GM12878 (cell line): Measurements from ENCODE around the gene HERC5. TPM values are rescaled to one million over a fixed set of nuclear protein-coding genes. Genes with fewer than 3 reads are reported as not detected.

Experiments
- ATAC-seq: fragments of 200-7000 bp; cut with Tn5 transposase; 3 replicates; pipeline ENCODE4 v1.9.1; 2020; ENCODE audit warnings: mild to moderate bottlenecking, moderate library complexity
- BruUV-seq: library from RNA; stranded (reverse); fragments of 400-500 nt; replicated peaks from 2 replicates; lab custom pipeline; 2021; lab: Mats Ljungman, UMichigan
- CTCF ChIA-PET: fragments of 300-600 bp; sonication (Branson Sonifier 250); formaldehyde crosslinking; extraction: SDS; loops from one replicate; lab custom pipeline; 2021; ENCODE audit warnings: inconsistent platforms; lab: Yijun Ruan, JAX
- POLR2A ChIA-PET: fragments of 350-600 bp; formaldehyde crosslinking; extraction: SDS; loops from one replicate; lab custom pipeline; 2021; ENCODE audit warnings: inconsistent platforms; lab: Charles Lee
- RAD21 ChIA-PET: fragments of 300-600 bp; sonication (Branson Sonifier 250); formaldehyde crosslinking; loops from one replicate; lab custom pipeline; 2023; ENCODE audit warnings: antibody characterized with exemption; ENCODE audit not compliant: unreplicated experiment; lab: Charles Lee
- SMC1A ChIA-PET: fragments of 300-600 bp; sonication (Branson Sonifier 250); formaldehyde crosslinking; loops from one replicate; lab custom pipeline; 2023; ENCODE audit not compliant: unreplicated experiment, uncharacterized antibody; lab: Charles Lee
- DNase-seq: peaks from one replicate; pipeline ENCODE4 v3.0.0-alpha.2; 2011; ENCODE audit warnings: low read depth, low spot score
- FAIRE-seq: peaks from 3 replicates; lab custom pipeline; 2011; peaks lifted over from hg19 to GRCh38; lab: Jason Lieb, UNC
- H2AFZ ChIP-seq: 2 replicates; pipeline ENCODE4 v1.6.0; 2011; ENCODE audit warnings: low read depth, low read length, control low read depth; ENCODE audit not compliant: control insufficient read depth
- H3K27ac ChIP-seq: 2 replicates; pipeline ENCODE4 v1.5.1; 2011; ENCODE audit warnings: control low read depth; ENCODE audit not compliant: control insufficient read depth, insufficient read depth
- H3K27me3 ChIP-seq, 2 experiments: replicated peaks in 1 of 2; 2 replicates each; pipeline versions ENCODE4 v1.6.0 to v1.6.1; 2011; ENCODE audit warnings: low read length in 1 of 2; ENCODE audit not compliant: control insufficient read depth in 2 of 2, insufficient read depth in 2 of 2
- H3K36me3 ChIP-seq, 2 experiments: 2 replicates each; pipeline ENCODE4 v1.5.1; 2011; ENCODE audit warnings: low read length in 1 of 2; ENCODE audit not compliant: control insufficient read depth in 2 of 2, insufficient read depth in 2 of 2
- H3K4me1 ChIP-seq: 2 replicates; pipeline ENCODE4 v1.6.1; 2011; ENCODE audit warnings: mild to moderate bottlenecking, low read length, moderate library complexity, mixed read lengths; ENCODE audit not compliant: control insufficient read depth, insufficient read depth
- H3K4me2 ChIP-seq: 2 replicates; pipeline ENCODE4 v1.6.0; 2011; ENCODE audit warnings: control low read depth; ENCODE audit not compliant: control insufficient read depth, insufficient read depth
- H3K4me3 ChIP-seq: fragments of 200-600 bp; sonication (generic); 2 replicates; pipeline ENCODE4 v1.5.1; 2016
- H3K79me2 ChIP-seq: 2 replicates; pipeline ENCODE4 v1.6.0; 2011; ENCODE audit warnings: low read length; ENCODE audit not compliant: control insufficient read depth, insufficient read depth
- H3K9ac ChIP-seq: 2 replicates; pipeline ENCODE4 v1.8.0; 2011; ENCODE audit warnings: low read length, control low read depth, mixed read lengths; ENCODE audit not compliant: control insufficient read depth, insufficient read depth
- H3K9me3 ChIP-seq: replicated peaks from 3 replicates; pipeline ENCODE4 v1.5.1; 2011; ENCODE audit warnings: mild to moderate bottlenecking, low read length; ENCODE audit not compliant: control insufficient read depth, insufficient read depth
- H4K20me1 ChIP-seq: 2 replicates; pipeline ENCODE4 v1.6.0; 2011; ENCODE audit not compliant: control insufficient read depth, insufficient read depth
- ATF7 ChIP-seq: fragments of 450-650 bp; IDR thresholded peaks from 2 replicates; pipeline ENCODE4 v1.6.1; 2016; ENCODE audit warnings: low read depth, mild to moderate bottlenecking
- BHLHE40 ChIP-seq, 2 experiments: fragments of 450-650 bp in 1 of 2; IDR thresholded peaks; 2 replicates each; pipeline ENCODE4 v1.6.1; 2011 to 2017; ENCODE audit warnings: low read depth in 2 of 2, borderline replicate concordance in 1 of 2, improper control_type of control experiment in 1 of 2, low read length in 1 of 2, mild to moderate bottlenecking in 1 of 2
- BRCA1 ChIP-seq: IDR thresholded peaks from 2 replicates; pipeline ENCODE4 v1.6.1; 2011; ENCODE audit warnings: low read depth, low read length, improper control_type of control experiment
- CEBPB ChIP-seq, 2 experiments: fragments of 150-350 bp in 1 of 2; IDR thresholded peaks; 2 replicates each; pipeline ENCODE4 v1.6.1; 2012 to 2014; ENCODE audit warnings: low read depth in 2 of 2, low read length in 2 of 2, borderline replicate concordance in 1 of 2, inconsistent platforms in 1 of 2
- ESRRA ChIP-seq: IDR thresholded peaks from 2 replicates; pipeline ENCODE4 v1.6.1; 2012; ENCODE audit warnings: mild to moderate bottlenecking, low read length, improper control_type of control experiment
- FOS ChIP-seq: IDR thresholded peaks from 3 replicates; pipeline ENCODE4 v1.6.1; 2011; ENCODE audit warnings: borderline replicate concordance; ENCODE audit not compliant: insufficient read length; ENCODE audit errors: extremely low read depth
- HSF1 ChIP-seq: fragments of 150-350 bp; IDR thresholded peaks from 2 replicates; pipeline ENCODE4 v1.6.1; 2014; ENCODE audit warnings: mild to moderate bottlenecking, low read depth, low read length
- IRF5 ChIP-seq: fragments of 450-650 bp; IDR thresholded peaks from 2 replicates; pipeline ENCODE4 v1.6.1; 2017; ENCODE audit warnings: borderline replicate concordance
- PAX8 ChIP-seq: fragments of 450-650 bp; IDR thresholded peaks from 2 replicates; pipeline ENCODE4 v1.6.1; 2017; ENCODE audit warnings: mild to moderate bottlenecking, moderate library complexity
- POU2F2 ChIP-seq: IDR thresholded peaks from 3 replicates; pipeline ENCODE4 v1.6.1; 2011; ENCODE audit warnings: low read depth, mild to moderate bottlenecking, low read length, borderline replicate concordance
- SIN3A ChIP-seq: IDR thresholded peaks from 2 replicates; pipeline ENCODE4 v1.6.1; 2012; ENCODE audit warnings: low read depth, low read length, improper control_type of control experiment
- TCF7 ChIP-seq: IDR thresholded peaks from 2 replicates; pipeline ENCODE4 v1.6.1; 2014; ENCODE audit warnings: antibody characterized with exemption, borderline replicate concordance
- USF2 ChIP-seq: IDR thresholded peaks from 2 replicates; pipeline ENCODE4 v1.6.1; 2011; ENCODE audit warnings: low read depth, low read length, improper control_type of control experiment, borderline replicate concordance
- YY1 ChIP-seq: IDR thresholded peaks from 2 replicates; pipeline ENCODE4 v1.6.1; 2011; ENCODE audit warnings: low read depth, mild to moderate bottlenecking, low read length
- ZNF384 ChIP-seq: IDR thresholded peaks from 2 replicates; pipeline ENCODE4 v1.6.1; 2012; ENCODE audit warnings: low read depth, mild to moderate bottlenecking, low read length, improper control_type of control experiment, borderline replicate concordance
- WGBS: methylation state at CpG from one replicate; pipeline ENCODE4 v1.1.6; 2016; ENCODE audit warnings: low lambda C conversion rate; ENCODE audit not compliant: insufficient replicate concordance, insufficient coverage; ENCODE audit errors: missing lambda C conversion rate; 5-methylcytosine and 5-hydroxymethylcytosine counted together
- in situ Hi-C: fragments of 300-500 bp; cut with MboI; formaldehyde crosslinking; loops from 9 replicates; pipeline ENCODE4 v1.14.3; 2018; ENCODE audit warnings: mixed read lengths
- intact Hi-C: fragments of 100-400 bp; cut with micrococcal nuclease; formaldehyde crosslinking; loops from one replicate; pipeline ENCODE4 v1.14.2; 2022; ENCODE audit not compliant: unreplicated experiment
- polyA plus RNA-seq, 11 experiments: library from polyadenylated mRNA; depleted of rRNA in 4 of 11; unstranded in 6 of 11; stranded (reverse) in 5 of 11; fragments of >200 nt; fragmentation: Nextera tagmentation in 4 of 11; fragmentation: Illumina TruSeq in 1 of 11; extraction: Ambion mirVana in 4 of 11; extraction: Trizol in 1 of 11; gene quantifications; 1 replicate in 1 of 11; 2 replicates in 10 of 11; pipeline versions ENCODE4 v1.2.1 to v1.2.3, GENCODE V29; 2011 to 2016; ENCODE audit warnings: inconsistent platforms in 2 of 11, missing spikeins in 2 of 11, low read depth in 1 of 11
- total RNA-seq, 4 experiments: library from RNA; depleted of rRNA in 3 of 4; stranded (reverse); fragments of >200 nt in 3 of 4; fragmentation: Illumina TruSeq in 1 of 4; extraction: Trizol in 1 of 4; gene quantifications; 2 replicates each; pipeline versions ENCODE4 v1.2.1 to v1.2.3, GENCODE V29; 2013 to 2021

The HERC5 gene
- total and polyA plus RNA-seq, 10 of the 15 experiments (the other 5 are each of a cell fraction or from before 2014, with no cell fraction given), result 12.5 to 60.7 (median 25.1) TPM

GRCh38 chr4:88443486-88443885, 13.4 kb upstream of the HERC5 start:
- DNase-seq (no peak), ATAC-seq (no peak), FAIRE-seq (no peak)
- Histone ChIP-seq H3K4me1 (no peaks in the 10 kb centered on the region), H3K4me2 (no peak overlapping the region), H3K9me3 (peaks cover 2% of the 10 kb centered on the region; the same call in 1 of the 3 replicates), H4K20me1 (no peaks in the 10 kb centered on the region), H3K27ac (no peak overlapping the region), H3K79me2 (no peaks in the 10 kb centered on the region; the same call in 1 of the 2 replicates), H3K9ac (no peak overlapping the region), H3K4me3 (no peak overlapping the region), H3K27me3 (no peaks in the 10 kb centered on the region), H2AFZ (no peak overlapping the region), H3K36me3 (peaks cover 0 to 12% of the 10 kb centered on the region in 2 experiments; a peak in 3 of 4 replicates)
- no TSS peak for BruUV-seq
- TF ChIP-seq CEBPB (IDR thresholded peaks at IDR 0.05; ENCODE audit: borderline replicate concordance in 1 of 2, low read depth in 2 of 2, low read length in 2 of 2) (no peak), YY1 (no peak), USF2 (no peak), ESRRA (no peak), FOS (no peak), BHLHE40 (IDR thresholded peaks at IDR 0.05; ENCODE audit: borderline replicate concordance in 1 of 2, low read depth in 2 of 2, low read length in 1 of 2) (no peak), SIN3A (no peak), IRF5 (no peak), PAX8 (no peak), ATF7 (no peak), TCF7 (no peak), ZNF384 (no peak), BRCA1 (no peak), POU2F2 (no peak), HSF1 (no peak)
- WGBS, result 75% methylated on average over 5 of the region's 5 CpGs
- RAD21 ChIA-PET, result no interaction called here
- CTCF ChIA-PET, result no interaction called here
- intact Hi-C loops (no loop called here), in situ Hi-C loops (no loop called here)
- POLR2A ChIA-PET, result no interaction called here
- SMC1A ChIA-PET, result interaction anchor here (3.2 kb wide), 1 partner anchor 12 kb away, joined by 15 read pairs; no protein-coding TSS in a partner anchor
